Measurements from ENCODE around the gene ABCC3.

GRCh38 chr17:50676065-50676975 is 41.6 kb downstream of the ABCC3 start:
- no peak for TF ChIP-seq CTCF (conservative IDR thresholded peaks at IDR 0.05; ENCODE audit: low read depth, low read length)
- no peak for TF ChIP-seq EZH2 (IDR thresholded peaks at IDR 0.05; ENCODE audit: borderline replicate concordance, low read depth, low read length, poor library complexity, severe bottlenecking)

Measured in A673 (cell line).